Measurements from ENCODE around the gene OSBPL7.
A peak's percentile ranks its signal among the peaks of the same experiment; 100 is the strongest.

Gene OSBPL7

DNA sequence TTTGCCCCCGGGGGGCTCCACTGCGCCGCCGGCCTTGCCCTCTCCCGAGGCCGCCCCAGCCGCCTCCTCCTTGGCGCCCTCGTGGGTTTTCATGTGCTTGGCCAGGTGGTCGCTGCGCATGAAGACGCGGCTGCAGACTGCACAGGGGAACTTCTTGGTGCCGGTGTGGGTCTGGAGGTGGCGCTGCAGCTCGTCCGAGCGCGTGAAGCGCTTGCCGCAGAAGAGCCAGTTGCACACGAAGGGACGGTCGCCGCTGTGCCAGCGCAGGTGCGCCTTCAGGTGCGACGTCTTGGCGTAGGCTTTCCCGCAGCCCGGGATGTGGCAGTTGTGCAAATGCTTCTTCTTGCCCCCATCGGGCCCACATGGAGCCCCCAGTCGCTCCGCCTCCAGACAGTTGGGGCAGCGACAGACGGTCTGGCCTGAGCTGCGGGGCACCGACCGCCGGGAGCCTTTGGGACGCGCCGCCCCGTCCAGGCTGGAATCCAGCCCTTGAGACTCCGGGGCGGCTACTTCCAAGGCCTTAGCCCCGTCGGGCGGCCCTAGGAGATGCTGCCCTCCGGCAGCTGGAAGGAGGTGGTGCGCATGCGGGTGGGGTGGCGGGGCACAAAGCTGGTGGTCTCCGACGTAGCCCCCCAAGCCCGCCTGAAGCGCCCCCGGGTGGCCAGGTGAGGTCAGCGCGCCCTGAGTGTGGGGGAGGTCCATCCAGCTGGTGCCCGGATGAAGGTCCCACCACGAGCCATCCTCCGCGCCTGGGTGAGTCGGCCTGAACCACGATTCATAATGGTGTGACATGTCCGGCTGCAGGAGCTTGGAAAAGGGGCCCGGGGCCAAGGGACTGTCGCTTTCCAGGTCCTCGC, 26.0 kb upstream of the OSBPL7 start:
- DNase-seq (ENCODE audit: low read depth in 3 of 3): no peak

DNA sequence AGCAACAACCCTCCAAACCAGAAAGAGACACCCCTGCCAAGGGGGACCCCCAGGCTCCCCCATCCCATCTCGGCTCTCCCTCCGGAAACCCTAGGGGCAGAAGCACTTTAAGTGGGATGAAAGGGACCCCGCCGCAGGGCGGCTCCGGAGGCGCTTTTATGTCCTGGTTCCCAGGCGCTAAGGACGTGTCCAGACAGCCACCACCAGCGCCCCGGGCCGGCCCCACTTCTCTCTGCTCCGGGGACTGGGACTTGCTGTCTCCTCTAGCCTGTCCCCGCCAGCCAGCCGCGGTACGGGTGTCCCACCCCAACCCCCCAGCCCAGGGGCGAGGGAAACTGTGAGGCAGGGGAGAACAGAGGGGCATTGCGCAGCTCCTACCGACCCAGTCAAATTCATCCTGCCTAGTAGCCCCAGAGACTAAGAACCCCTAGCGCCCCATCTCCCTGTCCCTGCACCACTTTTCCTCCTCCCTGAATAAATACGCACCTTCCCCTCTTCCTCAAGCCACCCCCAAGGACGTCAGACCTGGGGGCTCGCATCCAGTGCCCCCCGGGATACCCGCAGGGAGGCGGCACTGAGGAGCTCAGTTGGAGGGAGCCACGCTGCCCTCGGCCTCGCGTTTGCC, 25.2 kb upstream of the OSBPL7 start:
- no peak for DNase-seq (ENCODE audit: low read depth in 3 of 3)

DNA sequence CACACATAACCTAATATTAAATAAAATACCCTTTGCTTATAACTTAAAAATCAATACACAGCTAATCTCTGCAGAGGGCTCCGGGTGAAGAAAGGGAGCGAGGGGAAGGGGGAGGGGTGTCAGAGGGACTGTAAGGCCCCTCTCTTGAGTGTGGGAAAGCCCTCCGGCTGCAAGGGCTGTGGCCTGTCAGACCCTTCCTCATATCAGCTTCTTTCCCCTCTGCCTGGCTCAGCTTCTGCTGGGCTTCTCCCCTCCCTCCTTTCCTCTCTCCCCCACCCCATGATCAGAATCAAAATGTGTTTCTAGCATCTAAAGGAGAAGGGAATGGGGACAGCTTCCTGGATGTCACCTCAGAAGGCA, 24.1 kb upstream of the OSBPL7 start:
- no peak for DNase-seq (ENCODE audit: low read depth in 3 of 3)

DNA sequence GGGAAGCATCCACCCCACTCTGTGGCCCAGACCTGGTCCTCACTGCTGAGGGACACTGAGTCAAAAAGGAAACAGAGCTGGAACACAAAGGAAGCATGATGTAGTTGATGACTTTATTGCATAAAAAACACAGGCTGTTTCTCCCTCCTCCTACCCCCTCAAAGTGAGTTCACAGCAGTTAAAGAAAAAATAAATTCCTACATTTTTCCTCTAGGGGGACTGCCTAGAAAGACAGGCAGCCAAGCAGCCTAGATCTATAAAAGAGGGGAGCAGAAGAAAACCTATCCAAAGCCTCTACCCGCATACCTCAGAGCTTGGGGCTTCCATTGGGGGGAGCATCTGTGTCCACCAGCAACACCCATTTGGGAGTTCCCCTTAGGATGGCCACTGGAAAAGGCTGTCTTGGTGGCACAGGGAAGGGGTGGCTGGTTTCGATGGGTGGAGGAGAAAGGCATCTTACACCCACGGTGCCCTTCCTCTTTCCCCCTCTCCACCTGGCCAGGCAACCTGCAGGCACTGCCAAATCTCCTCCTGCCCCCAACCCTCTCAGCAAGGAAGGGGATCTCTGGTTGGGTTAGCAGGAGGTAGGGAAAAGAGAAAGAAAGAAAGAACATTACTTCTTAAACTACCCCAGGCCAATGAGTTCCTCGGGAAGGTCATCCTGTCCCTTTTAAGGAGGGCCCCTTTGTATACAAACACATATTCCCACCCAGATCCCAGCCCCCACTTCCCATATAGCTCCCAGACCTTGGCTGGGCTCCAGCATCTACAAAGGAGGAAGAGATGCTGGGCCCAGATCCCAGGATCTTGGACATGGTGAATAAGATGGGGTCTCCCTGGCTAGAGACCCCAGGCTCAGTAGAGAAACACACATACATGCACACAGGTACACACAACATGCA, 23.5 kb upstream of the OSBPL7 start:
- DNase-seq (ENCODE audit: low read depth in 3 of 3): no peak

GRCh38 chr17:47844227-47844626, 22.6 kb upstream of the OSBPL7 start:
- no peak for DNase-seq (ENCODE audit: low read depth in 3 of 3)

DNA sequence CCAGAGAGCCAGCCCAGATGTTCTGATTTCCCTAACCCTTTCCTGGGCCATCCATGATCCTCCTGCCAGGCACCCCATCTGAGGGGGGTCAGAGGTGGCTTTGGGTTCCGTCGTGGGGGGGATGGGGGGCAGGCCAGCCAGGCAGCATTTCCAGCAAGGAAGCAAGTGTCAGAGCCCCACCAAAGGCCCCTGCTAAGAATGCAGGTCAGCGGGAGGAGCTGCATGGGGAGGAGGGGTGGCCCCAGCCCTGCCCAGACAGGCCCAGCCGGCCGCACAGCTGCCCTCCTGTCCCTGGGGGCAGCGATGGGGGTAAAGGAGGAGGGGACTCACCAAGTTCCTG, 21.8 kb upstream of the OSBPL7 start:
- DNase-seq (ENCODE audit: low read depth in 3 of 3): no peak

DNA sequence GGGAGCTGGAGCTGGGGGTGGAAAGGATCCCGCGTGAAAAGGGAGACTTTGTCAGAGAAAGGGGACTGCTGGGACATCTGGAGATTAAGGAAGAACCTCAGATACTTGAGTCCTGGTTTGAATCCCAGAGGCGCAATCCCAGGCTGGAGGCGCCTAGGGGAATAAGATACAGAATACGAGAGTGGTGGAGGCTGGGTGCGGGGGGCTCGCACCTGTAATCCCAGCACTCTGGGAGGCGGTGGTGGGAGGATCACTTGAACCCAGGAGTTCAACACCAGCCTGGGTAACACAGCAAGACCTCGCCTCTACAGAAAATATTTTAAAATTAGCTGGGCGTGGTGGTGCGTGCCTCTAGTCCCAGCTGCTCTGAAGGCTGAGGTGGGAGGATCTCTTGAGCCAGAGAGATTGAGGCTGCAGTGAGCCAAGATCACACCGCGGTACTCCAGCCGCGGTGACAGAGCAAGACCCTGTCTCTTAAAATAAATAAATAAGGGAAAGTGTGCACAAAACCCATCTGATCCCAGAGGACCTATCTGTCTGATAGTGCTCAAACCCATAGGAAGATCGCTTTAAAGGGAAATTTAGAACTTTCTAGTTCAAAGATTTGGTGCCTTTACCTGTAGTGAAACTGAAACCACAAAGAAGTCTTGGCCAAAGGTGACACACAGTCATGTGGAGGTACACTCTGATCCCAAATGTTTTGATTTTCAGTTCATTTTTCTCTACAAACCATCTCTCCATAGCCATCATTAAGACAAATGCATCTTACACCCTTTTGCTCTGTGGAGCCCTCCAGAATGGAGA, 20.1 kb upstream of the OSBPL7 start:
- no peak for DNase-seq (ENCODE audit: low read depth in 3 of 3)

DNA sequence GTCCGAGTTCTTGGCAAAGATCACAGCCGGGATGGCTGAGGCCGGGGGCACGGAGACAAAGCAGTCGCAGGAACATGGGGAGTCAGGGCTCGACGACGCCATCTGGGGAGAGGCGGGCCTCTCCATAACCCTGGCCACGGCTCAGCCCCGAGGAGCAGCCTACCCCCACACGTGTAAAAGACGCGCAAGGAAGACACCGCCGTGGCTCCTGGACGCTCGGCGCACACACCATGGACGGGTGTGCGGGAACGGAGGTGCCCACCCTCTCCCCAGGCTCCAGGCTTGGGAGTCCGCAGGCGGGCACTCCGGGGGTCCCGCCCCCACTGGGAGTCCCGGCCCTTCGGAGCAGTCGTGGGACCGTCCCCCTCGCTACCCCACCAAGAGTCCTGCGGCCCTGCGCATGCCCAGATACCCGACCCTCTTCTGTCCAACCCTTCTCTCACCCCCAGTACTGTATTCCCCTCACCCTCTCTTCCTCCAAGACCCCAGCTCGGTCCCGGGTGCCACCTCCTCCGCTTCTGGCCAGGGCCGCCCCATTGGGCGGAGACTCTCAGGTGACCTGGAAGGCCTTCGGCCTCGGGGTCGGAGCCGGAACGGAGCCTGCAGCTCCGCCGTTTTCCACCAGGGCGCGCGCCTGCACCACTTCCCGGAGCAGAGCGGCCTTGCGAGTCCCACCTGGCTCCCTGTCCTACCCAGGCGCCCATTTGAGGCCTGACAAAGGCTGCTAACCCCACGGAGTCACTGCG, 19.3 kb upstream of the OSBPL7 start, which contains the start of gene SCRN2:
SCRN2 (minus strand) TSS at position 532 of the 746 bp plus-strand sequence; CDS start at position 102, 430 bp downstream.
- DNase-seq (ENCODE audit: low read depth in 3 of 3): peak; percentile 75 to 84 (median 76)

GRCh38 chr17:47840001-47840741, 18.6 kb upstream of the OSBPL7 start:
- no peak for DNase-seq (ENCODE audit: low read depth in 3 of 3)

- no peak for DNase-seq (ENCODE audit: low read depth in 3 of 3)
Measured at GRCh38 chr17:47839071-47839470, 17.5 kb upstream of the OSBPL7 start.

GRCh38 chr17:47838636-47839035, 17.0 kb upstream of the OSBPL7 start:
- no peak for DNase-seq (ENCODE audit: low read depth in 3 of 3)

- DNase-seq (ENCODE audit: low read depth in 3 of 3): no peak
Measured at GRCh38 chr17:47837401-47838039, 15.9 kb upstream of the OSBPL7 start.

DNA sequence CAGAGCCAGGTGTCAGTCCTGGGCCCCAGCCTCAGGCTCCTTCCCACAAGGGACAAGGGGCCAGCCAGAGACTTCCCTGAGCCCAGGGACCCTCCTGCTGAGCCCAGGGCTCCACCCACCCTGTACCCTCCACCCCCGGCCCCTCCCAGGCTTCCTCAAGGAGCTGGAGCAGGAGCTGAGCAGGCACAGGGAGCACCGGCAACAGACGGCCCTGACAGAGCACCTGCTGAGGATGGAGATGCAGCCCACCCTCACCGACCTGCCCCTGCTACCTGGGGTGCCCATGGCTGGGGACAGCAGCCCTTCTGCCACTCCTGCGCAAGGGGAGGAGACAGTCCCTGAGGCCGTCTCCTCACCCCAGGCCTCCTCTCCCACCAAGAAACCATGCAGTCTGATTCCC, 15.0 kb upstream of the OSBPL7 start:
- no peak for DNase-seq (ENCODE audit: low read depth in 3 of 3)

- no peak for DNase-seq (ENCODE audit: low read depth in 3 of 3)
Measured at GRCh38 chr17:47834756-47835155, 13.2 kb upstream of the OSBPL7 start.

DNA sequence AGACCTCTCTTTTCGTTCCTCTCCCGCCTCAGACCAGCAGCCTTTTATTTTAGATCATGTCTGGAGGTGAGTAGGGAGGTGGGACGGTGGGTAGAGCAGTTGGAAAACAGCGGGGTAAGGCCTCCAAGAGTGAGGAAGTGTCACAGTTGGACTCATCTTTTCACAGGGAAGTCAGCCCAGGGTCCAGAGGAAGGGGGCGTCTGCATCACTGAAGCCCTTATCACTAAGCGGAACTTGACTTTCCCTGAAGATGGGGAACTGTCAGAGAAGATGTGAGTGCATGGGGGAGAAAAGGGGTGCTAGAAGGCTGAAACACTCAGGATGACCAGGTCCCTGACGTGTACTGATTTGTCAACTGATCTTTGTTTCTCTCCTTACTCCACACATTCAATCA, 10.3 kb upstream of the OSBPL7 start:
- no peak for DNase-seq (ENCODE audit: low read depth in 3 of 3)

GRCh38 chr17:47831003-47831933, 9.7 kb upstream of the OSBPL7 start, which contains the start of the genes LRRC46 and MRPL10:
LRRC46 (plus strand) TSS chr17:47831670; CDS start chr17:47831990, 320 bp downstream.
MRPL10 (minus strand) TSS chr17:47831541; CDS start chr17:47831511, 30 bp downstream.
- peak; percentile 84 to 88 (median 86) for DNase-seq (ENCODE audit: low read depth in 3 of 3)

GRCh38 chr17:47830396-47831002, 8.9 kb upstream of the OSBPL7 start:
- DNase-seq (ENCODE audit: low read depth in 3 of 3): no peak

DNA sequence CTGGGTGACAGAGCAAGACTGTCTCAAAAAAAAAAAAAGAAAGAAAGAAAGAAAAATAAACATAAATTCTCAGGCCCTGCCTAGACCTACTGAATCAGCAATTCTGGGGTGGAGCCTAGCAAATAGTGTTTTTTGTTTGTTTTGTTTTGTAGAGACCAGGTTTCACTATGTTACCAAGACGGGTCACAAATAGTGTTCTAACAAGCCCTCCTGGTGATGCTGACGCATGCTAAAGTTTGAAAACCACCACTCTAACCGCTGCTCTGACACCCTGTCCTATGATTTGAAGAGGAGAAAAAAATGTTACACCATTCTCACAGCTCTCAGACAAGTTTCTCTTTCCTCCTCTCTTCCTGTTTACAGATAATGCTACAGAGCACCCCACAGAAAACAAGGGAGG, 8.3 kb upstream of the OSBPL7 start:
- no peak for DNase-seq (ENCODE audit: low read depth in 3 of 3)
